GM19395 (cell line): ENCODE results near the gene PEX16.

Source experiments
- ATAC-seq: cut with Tn5 transposase; IDR thresholded peaks from one replicate; pipeline ENCODE4 v1.9.1; 2021; ENCODE audit warnings: mild to moderate bottlenecking, moderate library complexity; ENCODE audit not compliant: unreplicated experiment

Gene PEX16

GRCh38 chr11:45899448-45900174, 18.1 kb downstream of the PEX16 start:
- peak; percentile 71 for ATAC-seq

- ATAC-seq, result no peak
These were observed 18.6 kb downstream of the PEX16 start for GRCh38 chr11:45899086-45899447.

- no peak for ATAC-seq
These were observed 20.1 kb downstream of the PEX16 start for GRCh38 chr11:45897556-45897955.

- no peak for ATAC-seq
These were observed 21.2 kb downstream of the PEX16 start for GRCh38 chr11:45896422-45896984.

GRCh38 chr11:45895553-45896259, 22.0 kb downstream of the PEX16 start:
- no peak for ATAC-seq

GRCh38 chr11:45894555-45895247, 23.0 kb downstream of the PEX16 start:
- no peak for ATAC-seq

GRCh38 chr11:45892856-45893255, 24.8 kb downstream of the PEX16 start:
- ATAC-seq, result no peak

- ATAC-seq, result no peak
These were observed 26.7 kb downstream of the PEX16 start for GRCh38 chr11:45890886-45891550.

- ATAC-seq, result no peak
These were observed 27.7 kb downstream of the PEX16 start for GRCh38 chr11:45889966-45890365.

- no peak for ATAC-seq
These were observed 28.1 kb downstream of the PEX16 start for GRCh38 chr11:45889555-45889954.

- ATAC-seq, result no peak
These were observed 30.1 kb downstream of the PEX16 start for GRCh38 chr11:45887587-45887986.

GRCh38 chr11:45886816-45887520, 30.7 kb downstream of the PEX16 start:
- no peak for ATAC-seq

GRCh38 chr11:45885921-45886721, 31.6 kb downstream of the PEX16 start:
- no peak for ATAC-seq

- ATAC-seq, result peak; percentile 60
These were observed 32.3 kb downstream of the PEX16 start, which contains the start of gene MAPK8IP1 for GRCh38 chr11:45885274-45885920. Gene MAPK8IP1, plus strand, starts transcription at chr11:45885651. Its CDS starts 170 bp downstream, at chr11:45885821.

GRCh38 chr11:45884596-45885185, 33.0 kb downstream of the PEX16 start:
- no peak for ATAC-seq

- ATAC-seq, result no peak
These were observed 35.8 kb downstream of the PEX16 start for GRCh38 chr11:45881708-45882368.

- no peak for ATAC-seq
These were observed 36.7 kb downstream of the PEX16 start for GRCh38 chr11:45880772-45881570.
